Gastroesophageal sphincter (tissue), 4 donors: Measurements from ENCODE around the gene IL1RAPL1. TPM values are rescaled to one million over a fixed set of nuclear protein-coding genes. Genes with fewer than 3 reads are reported as not detected.

Experiments used
- ATAC-seq: fragments of 150-250 bp; one replicate; pipeline ENCODE4 v1.9.1; 2016; ENCODE audit warnings: mild to moderate bottlenecking, moderate library complexity
- H3K27ac ChIP-seq, 4 donors: fragments of 200-600 bp; sonication (generic) in 3 of 4; 1 replicate in 3 of 4; 2 replicates in 1 of 4; pipeline ENCODE4 v1.5.1; 2016 to 2019
- H3K27me3 ChIP-seq: fragments of 200-600 bp; sonication (generic); one replicate; pipeline ENCODE4 v1.5.1; 2019
- H3K36me3 ChIP-seq, 2 donors: fragments of 200-600 bp; sonication (generic); one replicate each; pipeline ENCODE4 v1.5.1; 2019; ENCODE audit warnings: control low read depth in 1 of 2
- H3K4me1 ChIP-seq, 3 donors: fragments of 200-600 bp; sonication (generic); 1 replicate in 2 of 3; 2 replicates in 1 of 3; pipeline ENCODE4 v1.5.1; 2016 to 2019; ENCODE audit warnings: control low read depth in 2 of 3
- H3K4me3 ChIP-seq, 2 donors: fragments of 200-600 bp; sonication (generic); one replicate each; pipeline ENCODE4 v1.5.1; 2019; ENCODE audit warnings: mild to moderate bottlenecking in 1 of 2, moderate library complexity in 1 of 2
- H3K9me3 ChIP-seq, 3 donors: fragments of 200-600 bp; sonication (generic); one replicate each; pipeline ENCODE4 v1.5.1; 2017 to 2019; ENCODE audit warnings: control low read depth in 2 of 3
- EP300 ChIP-seq: sonication (generic); formaldehyde crosslinking; IDR thresholded peaks from one replicate; pipeline ENCODE4 v1.6.1; 2017; ENCODE audit warnings: antibody characterized with exemption, mild to moderate bottlenecking
- POLR2A ChIP-seq, 2 donors: fragments of 450-650 bp; IDR thresholded peaks; one replicate each; pipeline ENCODE4 v1.6.1; 2017; ENCODE audit warnings: antibody characterized with exemption in 2 of 2, mild to moderate bottlenecking in 2 of 2, moderate library complexity in 1 of 2
- POLR2AphosphoS5 ChIP-seq: sonication (generic); formaldehyde crosslinking; IDR thresholded peaks from one replicate; pipeline ENCODE4 v1.6.1; 2017; ENCODE audit warnings: antibody characterized with exemption
- WGBS, 2 donors: methylation state at CpG; one replicate each; pipeline ENCODE4 v1.1.5; 2018; ENCODE audit warnings: low coverage in 1 of 2; 5-methylcytosine and 5-hydroxymethylcytosine counted together
- total RNA-seq, 4 donors: library from RNA; depleted of rRNA; stranded (reverse); fragments of >200 nt; gene quantifications; one replicate each; pipeline ENCODE4 v1.1.0, GENCODE V29; 2016
- TF ChIP-seq, protein P1 (sequence below), 4 experiments: fragments of 200-600 bp in 2 of 4; fragments of 450-650 bp in 2 of 4; sonication (generic) in 1 of 4; IDR thresholded peaks; one replicate each; pipeline ENCODE4 v1.5.1; 2017 to 2019; ENCODE audit warnings: antibody characterized with exemption in 4 of 4, mild to moderate bottlenecking in 2 of 4, moderate library complexity in 2 of 4

The IL1RAPL1 gene
- total RNA-seq, 4 donors from 2014 or later = 0.27 to 1.6 (median 0.44) TPM

DNA sequence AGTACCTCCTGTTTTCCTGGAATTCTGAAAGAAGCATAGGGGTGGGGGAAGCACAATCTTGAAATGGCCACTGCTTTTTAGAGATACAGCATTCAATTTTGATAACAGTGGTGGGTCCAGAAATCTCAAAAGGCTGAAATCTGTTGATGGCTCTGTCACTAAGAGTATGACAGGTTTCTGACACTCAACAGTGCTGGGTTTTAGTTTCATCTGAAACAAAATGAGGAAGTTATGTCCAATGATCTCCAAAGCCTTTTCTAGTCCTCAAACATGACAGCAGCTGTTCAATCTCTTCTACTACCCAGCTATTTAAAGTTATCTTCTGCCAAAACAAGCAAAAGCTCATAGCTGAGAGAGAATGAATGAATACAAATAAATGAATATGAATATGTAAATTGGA lies 110.5 kb downstream of the IL1RAPL1 start:
- no peaks in the 10 kb centered on the region for H3K4me1 ChIP-seq
- no peak for ATAC-seq
- TF ChIP-seq, protein P1, sequence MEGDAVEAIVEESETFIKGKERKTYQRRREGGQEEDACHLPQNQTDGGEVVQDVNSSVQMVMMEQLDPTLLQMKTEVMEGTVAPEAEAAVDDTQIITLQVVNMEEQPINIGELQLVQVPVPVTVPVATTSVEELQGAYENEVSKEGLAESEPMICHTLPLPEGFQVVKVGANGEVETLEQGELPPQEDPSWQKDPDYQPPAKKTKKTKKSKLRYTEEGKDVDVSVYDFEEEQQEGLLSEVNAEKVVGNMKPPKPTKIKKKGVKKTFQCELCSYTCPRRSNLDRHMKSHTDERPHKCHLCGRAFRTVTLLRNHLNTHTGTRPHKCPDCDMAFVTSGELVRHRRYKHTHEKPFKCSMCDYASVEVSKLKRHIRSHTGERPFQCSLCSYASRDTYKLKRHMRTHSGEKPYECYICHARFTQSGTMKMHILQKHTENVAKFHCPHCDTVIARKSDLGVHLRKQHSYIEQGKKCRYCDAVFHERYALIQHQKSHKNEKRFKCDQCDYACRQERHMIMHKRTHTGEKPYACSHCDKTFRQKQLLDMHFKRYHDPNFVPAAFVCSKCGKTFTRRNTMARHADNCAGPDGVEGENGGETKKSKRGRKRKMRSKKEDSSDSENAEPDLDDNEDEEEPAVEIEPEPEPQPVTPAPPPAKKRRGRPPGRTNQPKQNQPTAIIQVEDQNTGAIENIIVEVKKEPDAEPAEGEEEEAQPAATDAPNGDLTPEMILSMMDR (IDR thresholded peaks at IDR 0.05) = no peak
- no peak for TF ChIP-seq POLR2AphosphoS5
- TF ChIP-seq POLR2A (IDR thresholded peaks at IDR 0.05) = no peak
- TF ChIP-seq EP300 = no peak
- no peaks in the 10 kb centered on the region for H3K36me3 ChIP-seq
- H3K9me3 ChIP-seq = no peaks in the 10 kb centered on the region
- no peak overlapping the region for H3K4me3 ChIP-seq
- no peak overlapping the region for H3K27ac ChIP-seq
- no peaks in the 10 kb centered on the region for H3K27me3 ChIP-seq

DNA sequence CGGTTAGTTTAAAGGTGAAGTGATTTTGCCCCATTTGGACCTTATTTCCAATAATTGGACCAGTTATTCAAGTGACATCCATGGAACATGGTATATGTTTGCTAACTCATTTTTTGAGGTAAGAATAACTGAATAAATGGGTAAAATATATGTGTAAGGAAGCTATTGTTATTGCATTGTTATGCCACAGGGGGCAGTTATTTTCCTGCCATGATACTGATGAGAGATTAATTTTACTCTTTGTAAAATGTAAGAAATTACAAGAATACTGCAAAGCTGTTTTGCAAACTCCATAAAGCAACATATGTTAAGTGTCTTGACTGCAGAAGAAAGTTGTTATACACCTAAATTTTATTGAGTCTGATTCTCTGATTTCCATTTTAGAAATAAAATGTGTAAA lies 114.0 kb downstream of the IL1RAPL1 start:
- H3K4me3 ChIP-seq = no peak overlapping the region
- no peaks in the 10 kb centered on the region for H3K9me3 ChIP-seq
- WGBS, 2 donors = 90% methylated on average over 1 of the region's 1 CpG; no CpG with 5 or more reads in 1 of the 2 donors
- no peaks in the 10 kb centered on the region for H3K4me1 ChIP-seq
- TF ChIP-seq POLR2A (IDR thresholded peaks at IDR 0.05) (no peak), EP300 (no peak)
- H3K36me3 ChIP-seq = no peaks in the 10 kb centered on the region
- no peaks in the 10 kb centered on the region for H3K27me3 ChIP-seq
- no peak for ATAC-seq
- no peak overlapping the region for H3K27ac ChIP-seq

DNA sequence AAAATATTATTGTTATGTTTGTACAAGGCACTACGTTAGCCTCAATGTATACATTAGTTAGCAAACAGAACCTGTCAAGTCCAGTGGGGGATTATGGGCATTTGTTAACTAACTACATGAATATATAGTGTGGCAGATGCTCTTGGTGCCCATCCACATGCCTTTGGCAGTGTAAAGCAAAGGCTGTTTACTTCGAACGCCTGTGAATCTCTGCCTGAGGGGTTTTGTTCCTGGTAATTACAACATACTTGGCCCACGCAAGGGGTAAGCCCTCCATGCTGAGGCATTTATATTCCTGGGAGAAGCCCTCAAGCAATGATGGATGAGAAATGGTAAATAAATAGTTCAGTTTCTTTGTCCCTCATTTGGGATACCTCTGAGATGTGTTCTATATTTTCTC lies 119.7 kb downstream of the IL1RAPL1 start:
- H3K4me3 ChIP-seq = no peak overlapping the region
- ATAC-seq = no peak
- H3K9me3 ChIP-seq = no peaks in the 10 kb centered on the region
- TF ChIP-seq POLR2AphosphoS5 = no peak
- no peak for TF ChIP-seq EP300
- TF ChIP-seq, protein P1 (IDR thresholded peaks at IDR 0.05) = no peak
- no peak for TF ChIP-seq POLR2A (IDR thresholded peaks at IDR 0.05)
- H3K27me3 ChIP-seq = no peaks in the 10 kb centered on the region
- H3K4me1 ChIP-seq = no peaks in the 10 kb centered on the region
- WGBS, 2 donors = 50 to 89% methylated on average over 1 to 3 of the region's 4 CpGs
- H3K27ac ChIP-seq = no peak overlapping the region
- H3K36me3 ChIP-seq = no peaks in the 10 kb centered on the region

DNA sequence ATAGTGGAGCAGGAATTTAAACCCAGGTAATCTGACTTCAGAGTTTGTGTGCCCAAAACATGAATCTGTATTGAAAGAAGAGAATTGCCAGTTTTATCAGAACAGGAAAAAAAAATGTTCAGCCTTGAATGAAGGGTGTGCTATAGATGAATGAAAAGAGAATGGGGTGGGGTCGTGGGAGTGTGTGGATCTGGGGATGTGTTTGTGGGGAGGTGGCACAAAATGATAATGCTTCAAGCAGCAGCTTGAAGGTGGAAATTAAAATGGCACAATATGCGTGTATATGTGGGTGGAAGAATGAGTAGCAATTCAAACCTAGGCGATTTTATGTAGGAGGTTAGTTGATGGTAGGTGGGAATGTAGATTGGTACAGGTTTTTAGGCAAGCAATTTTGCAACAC lies 122.2 kb downstream of the IL1RAPL1 start:
- Histone ChIP-seq H3K27me3 (no peaks in the 10 kb centered on the region), H3K9me3 (no peaks in the 10 kb centered on the region), H3K4me1 (no peaks in the 10 kb centered on the region), H3K36me3 (no peaks in the 10 kb centered on the region), H3K27ac (no peak overlapping the region), H3K4me3 (no peak overlapping the region)
- TF ChIP-seq POLR2A (IDR thresholded peaks at IDR 0.05) (no peak), POLR2AphosphoS5 (no peak), EP300 (no peak)
- TF ChIP-seq, protein P1 (IDR thresholded peaks at IDR 0.05) = no peak
- no peak for ATAC-seq
- WGBS, 2 donors = 57 to 90% methylated on average over 2 to 3 of the region's 3 CpGs

DNA sequence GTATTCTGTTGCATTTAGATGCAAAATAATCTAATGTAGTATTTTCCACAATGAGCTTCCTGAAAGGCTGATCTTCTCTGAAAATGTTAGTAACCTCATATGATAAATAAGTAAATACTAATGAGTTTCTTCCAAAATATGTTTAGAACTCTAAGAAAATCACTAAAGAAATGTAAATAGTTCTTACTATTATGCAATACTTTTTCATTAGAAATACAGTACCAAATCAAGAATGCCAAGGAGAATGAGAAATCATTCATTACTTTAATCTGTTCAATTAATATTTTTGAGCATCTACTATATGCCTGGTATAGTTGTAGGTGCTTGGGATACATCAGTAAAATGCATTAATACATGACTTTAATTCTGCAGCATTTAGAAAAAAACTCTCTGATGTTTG lies 130.6 kb downstream of the IL1RAPL1 start:
- Histone ChIP-seq H3K4me1 (no peaks in the 10 kb centered on the region), H3K36me3 (no peaks in the 10 kb centered on the region), H3K27me3 (no peaks in the 10 kb centered on the region), H3K9me3 (no peaks in the 10 kb centered on the region), H3K4me3 (no peak overlapping the region), H3K27ac (no peak overlapping the region)
- ATAC-seq = no peak
- TF ChIP-seq, protein P1 (IDR thresholded peaks at IDR 0.05) = no peak
- TF ChIP-seq POLR2AphosphoS5 (no peak), POLR2A (IDR thresholded peaks at IDR 0.05) (no peak), EP300 (no peak)

DNA sequence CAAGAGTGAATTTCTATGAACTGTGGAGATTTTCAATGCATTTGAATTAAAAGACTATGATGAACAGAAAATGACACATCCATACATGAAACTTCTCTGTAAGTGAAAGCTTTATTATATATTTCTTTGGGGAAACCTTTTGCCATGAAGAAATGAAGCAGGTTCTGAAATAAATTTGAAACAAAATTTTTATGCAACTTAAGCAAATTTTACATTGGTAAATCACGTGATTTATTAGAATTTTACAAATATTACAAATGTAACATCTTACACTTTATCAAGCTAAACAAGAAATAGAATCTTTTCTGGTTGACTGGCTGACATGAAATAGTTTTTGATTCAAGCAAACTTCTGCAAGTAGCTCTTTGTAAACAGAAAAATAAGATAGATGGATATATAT lies 131.2 kb downstream of the IL1RAPL1 start:
- Histone ChIP-seq H3K4me1 (no peaks in the 10 kb centered on the region), H3K36me3 (no peaks in the 10 kb centered on the region), H3K9me3 (no peaks in the 10 kb centered on the region), H3K27ac (no peak overlapping the region), H3K27me3 (no peaks in the 10 kb centered on the region), H3K4me3 (no peak overlapping the region)
- WGBS, 2 donors = 44 to 77% methylated on average over 1 of the region's 1 CpG
- ATAC-seq = no peak
- TF ChIP-seq EP300 = no peak
- TF ChIP-seq, protein P1 (IDR thresholded peaks at IDR 0.05) = no peak
